ENCODE data around the gene ZNF302.

The ZNF302 gene

GRCh38 chr19:34654796-34655195, 22.7 kb upstream of the ZNF302 start:
- Histone ChIP-seq H2BK5ac (ENCODE audit: low read depth, low read length, poor library complexity, severe bottlenecking) (no peak overlapping the region), H3K27ac (ENCODE audit: low read length, poor library complexity, severe bottlenecking) (no peak overlapping the region), H4K8ac (ENCODE audit: low read length) (no peak overlapping the region), H2AFZ (ENCODE audit: low read depth, low read length) (no peak overlapping the region), H3K9me3 (ENCODE audit: control insufficient read depth, low read length) (peaks cover 22% of the 10 kb centered on the region), H2AK5ac (ENCODE audit: low read length, severe bottlenecking) (no peak overlapping the region), H3K4ac (ENCODE audit: low read depth in 1 of 2, low read length in 2 of 2) (no peak overlapping the region), H2BK12ac (ENCODE audit: low read length in 2 of 2) (no peak overlapping the region), H3K4me3 (ENCODE audit: insufficient read depth in 1 of 2, low read depth in 1 of 2, low read length in 2 of 2) (no peak overlapping the region), H3K23ac (ENCODE audit: low read length in 2 of 2) (no peak overlapping the region), H3K79me1 (replicated peaks; ENCODE audit: low read length, poor library complexity, severe bottlenecking) (no peaks in the 10 kb centered on the region), H3K9ac (ENCODE audit: low read length) (no peak overlapping the region), H3K18ac (ENCODE audit: low read depth in 1 of 2, low read length in 2 of 2) (no peak overlapping the region), H2BK120ac (ENCODE audit: low read depth, low read length) (no peak overlapping the region), H3K14ac (ENCODE audit: low read length in 2 of 2) (no peak overlapping the region), H2BK15ac (ENCODE audit: low read depth, poor library complexity, severe bottlenecking) (no peak overlapping the region), H3K27me3 (ENCODE audit: control insufficient read depth in 1 of 2, insufficient read depth in 1 of 2, low read length in 2 of 2) (no peaks in the 10 kb centered on the region), H4K91ac (ENCODE audit: low read length) (no peak overlapping the region), H3K4me1 (ENCODE audit: control insufficient read depth, insufficient read depth, low read depth, low read length) (no peaks in the 10 kb centered on the region), H3K4me2 (ENCODE audit: low read length, poor library complexity, severe bottlenecking) (no peak overlapping the region), H3K36me3 (ENCODE audit: control insufficient read depth in 1 of 2, insufficient read depth in 2 of 2, low read depth in 1 of 2, low read length in 2 of 2) (no peaks in the 10 kb centered on the region)
- WGBS = 25% methylated on average over 1 of the region's 2 CpGs
- DNase-seq = no peak

DNA sequence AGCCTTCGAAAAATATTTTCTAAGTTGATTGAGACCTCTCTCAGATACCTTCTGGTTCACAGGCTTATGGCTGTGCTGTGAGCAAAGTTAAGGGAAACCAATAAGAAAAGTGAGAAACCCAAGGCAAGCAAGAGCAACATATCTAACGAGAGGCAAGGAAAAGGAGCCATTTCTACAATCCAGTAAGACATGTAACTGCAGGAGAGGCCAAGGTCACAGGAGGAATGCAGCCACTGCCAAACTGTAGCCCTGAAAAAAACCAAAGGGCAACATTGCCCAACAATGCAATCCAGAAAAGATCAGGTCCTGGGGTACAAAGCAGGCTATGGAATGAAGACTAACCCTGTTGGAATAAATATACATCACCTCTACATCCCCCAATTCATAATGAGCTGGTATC, 21.8 kb upstream of the ZNF302 start:
- WGBS = 70% methylated on average over 2 of the region's 2 CpGs
- Histone ChIP-seq H3K36me3 (ENCODE audit: control insufficient read depth in 1 of 2, insufficient read depth in 2 of 2, low read depth in 1 of 2, low read length in 2 of 2) (no peaks in the 10 kb centered on the region), H2AFZ (ENCODE audit: low read depth, low read length) (no peak overlapping the region), H2BK5ac (ENCODE audit: low read depth, low read length, poor library complexity, severe bottlenecking) (no peak overlapping the region), H3K27ac (ENCODE audit: low read length, poor library complexity, severe bottlenecking) (no peak overlapping the region), H3K18ac (ENCODE audit: low read depth in 1 of 2, low read length in 2 of 2) (no peak overlapping the region), H3K4me2 (ENCODE audit: low read length, poor library complexity, severe bottlenecking) (no peak overlapping the region), H2BK120ac (ENCODE audit: low read depth, low read length) (no peak overlapping the region), H4K8ac (ENCODE audit: low read length) (no peak overlapping the region), H3K9me3 (ENCODE audit: control insufficient read depth, low read length) (peaks cover 18% of the 10 kb centered on the region), H3K27me3 (ENCODE audit: control insufficient read depth in 1 of 2, insufficient read depth in 1 of 2, low read length in 2 of 2) (no peaks in the 10 kb centered on the region), H3K4me3 (ENCODE audit: insufficient read depth in 1 of 2, low read depth in 1 of 2, low read length in 2 of 2) (no peak overlapping the region), H3K4ac (ENCODE audit: low read depth in 1 of 2, low read length in 2 of 2) (no peak overlapping the region), H3K4me1 (ENCODE audit: control insufficient read depth, insufficient read depth, low read depth, low read length) (no peaks in the 10 kb centered on the region), H2BK12ac (ENCODE audit: low read length in 2 of 2) (no peak overlapping the region), H2AK5ac (ENCODE audit: low read length, severe bottlenecking) (no peak overlapping the region), H3K14ac (ENCODE audit: low read length in 2 of 2) (no peak overlapping the region), H3K9ac (ENCODE audit: low read length) (no peak overlapping the region), H3K23ac (ENCODE audit: low read length in 2 of 2) (no peak overlapping the region), H3K79me1 (replicated peaks; ENCODE audit: low read length, poor library complexity, severe bottlenecking) (no peaks in the 10 kb centered on the region), H2BK15ac (ENCODE audit: low read depth, poor library complexity, severe bottlenecking) (no peak overlapping the region), H4K91ac (ENCODE audit: low read length) (no peak overlapping the region)
- no peak for DNase-seq

DNA sequence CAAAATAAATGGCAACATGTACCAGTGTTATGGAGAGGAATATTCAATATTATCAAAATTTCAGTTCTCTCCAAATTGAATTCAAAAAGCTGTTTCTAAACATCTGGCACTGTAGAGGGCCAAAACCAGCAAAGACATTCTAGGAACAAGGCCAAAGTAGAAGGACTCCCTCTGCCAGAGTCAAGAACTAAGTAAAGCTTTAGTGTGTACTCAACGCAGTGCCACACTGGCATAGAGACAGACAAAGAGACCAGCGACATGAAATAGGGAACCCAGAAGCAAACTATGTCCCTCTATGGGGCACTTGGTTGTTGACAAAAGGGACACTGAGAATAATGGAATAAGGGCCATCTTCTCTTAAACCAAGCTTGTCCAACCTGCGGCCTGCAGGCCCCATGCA, 16.1 kb upstream of the ZNF302 start:
- Histone ChIP-seq H2BK15ac (ENCODE audit: low read depth, poor library complexity, severe bottlenecking) (no peak overlapping the region), H3K27ac (ENCODE audit: low read length, poor library complexity, severe bottlenecking) (no peak overlapping the region), H3K4me2 (ENCODE audit: low read length, poor library complexity, severe bottlenecking) (no peak overlapping the region), H3K23ac (ENCODE audit: low read length in 2 of 2) (no peak overlapping the region), H2BK120ac (ENCODE audit: low read depth, low read length) (no peak overlapping the region), H4K8ac (ENCODE audit: low read length) (no peak overlapping the region), H3K4me3 (ENCODE audit: insufficient read depth in 1 of 2, low read depth in 1 of 2, low read length in 2 of 2) (no peak overlapping the region), H3K4ac (ENCODE audit: low read depth in 1 of 2, low read length in 2 of 2) (no peak overlapping the region), H3K36me3 (ENCODE audit: control insufficient read depth in 1 of 2, insufficient read depth in 2 of 2, low read depth in 1 of 2, low read length in 2 of 2) (no peaks in the 10 kb centered on the region), H2BK5ac (ENCODE audit: low read depth, low read length, poor library complexity, severe bottlenecking) (no peak overlapping the region), H3K14ac (ENCODE audit: low read length in 2 of 2) (no peak overlapping the region), H2AFZ (ENCODE audit: low read depth, low read length) (no peak overlapping the region), H3K79me1 (replicated peaks; ENCODE audit: low read length, poor library complexity, severe bottlenecking) (peaks cover 2% of the 10 kb centered on the region), H3K18ac (ENCODE audit: low read depth in 1 of 2, low read length in 2 of 2) (no peak overlapping the region), H3K9ac (ENCODE audit: low read length) (no peak overlapping the region), H3K4me1 (ENCODE audit: control insufficient read depth, insufficient read depth, low read depth, low read length) (no peaks in the 10 kb centered on the region), H2AK5ac (ENCODE audit: low read length, severe bottlenecking) (no peak overlapping the region), H3K27me3 (ENCODE audit: control insufficient read depth in 1 of 2, insufficient read depth in 1 of 2, low read length in 2 of 2) (no peaks in the 10 kb centered on the region), H3K9me3 (ENCODE audit: control insufficient read depth, low read length) (no peaks in the 10 kb centered on the region), H4K91ac (ENCODE audit: low read length) (no peak overlapping the region), H2BK12ac (ENCODE audit: low read length in 2 of 2) (no peak overlapping the region)
- DNase-seq = no peak
- 65% methylated on average over 2 of the region's 3 CpGs for WGBS

- DNase-seq = no peak
- no peak overlapping the region for H2BK12ac ChIP-seq (ENCODE audit: low read length in 2 of 2)
- no peak overlapping the region for H4K91ac ChIP-seq (ENCODE audit: low read length)
- no peak overlapping the region for H2BK15ac ChIP-seq (ENCODE audit: low read depth, poor library complexity, severe bottlenecking)
- no peak overlapping the region for H3K9ac ChIP-seq (ENCODE audit: low read length)
- H3K27me3 ChIP-seq (ENCODE audit: control insufficient read depth in 1 of 2, insufficient read depth in 1 of 2, low read length in 2 of 2) = no peaks in the 10 kb centered on the region
- no peak overlapping the region for H3K4ac ChIP-seq (ENCODE audit: low read depth in 1 of 2, low read length in 2 of 2)
- H2AFZ ChIP-seq (ENCODE audit: low read depth, low read length) = no peak overlapping the region
- H3K27ac ChIP-seq (ENCODE audit: low read length, poor library complexity, severe bottlenecking) = no peak overlapping the region
- H3K18ac ChIP-seq (ENCODE audit: low read depth in 1 of 2, low read length in 2 of 2) = no peak overlapping the region
- H2AK5ac ChIP-seq (ENCODE audit: low read length, severe bottlenecking) = no peak overlapping the region
- whole genome bisulfite sequencing = 92% methylated on average over 1 of the region's 5 CpGs
- no peak overlapping the region for H2BK5ac ChIP-seq (ENCODE audit: low read depth, low read length, poor library complexity, severe bottlenecking)
- no peaks in the 10 kb centered on the region for H3K36me3 ChIP-seq (ENCODE audit: control insufficient read depth in 1 of 2, insufficient read depth in 2 of 2, low read depth in 1 of 2, low read length in 2 of 2)
- no peak overlapping the region for H4K8ac ChIP-seq (ENCODE audit: low read length)
- H3K4me2 ChIP-seq (ENCODE audit: low read length, poor library complexity, severe bottlenecking) = no peak overlapping the region
- no peak overlapping the region for H3K23ac ChIP-seq (ENCODE audit: low read length in 2 of 2)
- H3K9me3 ChIP-seq (ENCODE audit: control insufficient read depth, low read length) = no peaks in the 10 kb centered on the region
- no peak overlapping the region for H3K4me3 ChIP-seq (ENCODE audit: insufficient read depth in 1 of 2, low read depth in 1 of 2, low read length in 2 of 2)
- peaks cover 7% of the 10 kb centered on the region for H3K79me1 ChIP-seq (replicated peaks; ENCODE audit: low read length, poor library complexity, severe bottlenecking)
- no peak overlapping the region for H3K14ac ChIP-seq (ENCODE audit: low read length in 2 of 2)
- no peaks in the 10 kb centered on the region for H3K4me1 ChIP-seq (ENCODE audit: control insufficient read depth, insufficient read depth, low read depth, low read length)
- no peak overlapping the region for H2BK120ac ChIP-seq (ENCODE audit: low read depth, low read length)
These were observed 14.6 kb upstream of the ZNF302 start for GRCh38 chr19:34662919-34663318.

Data from mesenchymal stem cell (in vitro differentiated cells and primary cell).